NCI-H82 treated with DMSO at 0.1 percent for 48 hours (cell line): ENCODE data around the gene CLEC12A.

Experiments
- DNase-seq: peaks from one replicate; lab custom pipeline; 2025; ENCODE audit not compliant: unreplicated experiment; lab: John Stamatoyannopoulos, UW

Gene CLEC12A

DNA sequence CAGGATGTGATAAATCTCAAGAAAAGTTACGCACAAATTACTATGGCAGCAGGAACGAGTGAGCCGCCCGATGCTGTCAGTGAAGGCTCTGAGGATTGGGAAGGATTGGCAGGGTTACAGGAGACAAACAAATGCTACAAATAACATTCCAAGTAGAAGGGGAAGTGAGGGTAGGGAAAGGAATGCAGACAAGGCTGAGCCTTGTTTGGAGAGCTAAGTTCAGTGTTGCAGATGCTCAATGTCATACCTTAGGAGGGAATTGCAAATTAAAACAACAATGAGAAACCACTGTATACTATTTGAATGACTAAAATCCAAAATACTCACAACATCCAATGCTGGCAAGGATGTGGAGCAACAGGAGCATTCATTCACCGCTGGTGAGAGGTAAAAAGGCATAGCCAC, 60.6 kb downstream of the CLEC12A start:
- no peak for DNase-seq

DNA sequence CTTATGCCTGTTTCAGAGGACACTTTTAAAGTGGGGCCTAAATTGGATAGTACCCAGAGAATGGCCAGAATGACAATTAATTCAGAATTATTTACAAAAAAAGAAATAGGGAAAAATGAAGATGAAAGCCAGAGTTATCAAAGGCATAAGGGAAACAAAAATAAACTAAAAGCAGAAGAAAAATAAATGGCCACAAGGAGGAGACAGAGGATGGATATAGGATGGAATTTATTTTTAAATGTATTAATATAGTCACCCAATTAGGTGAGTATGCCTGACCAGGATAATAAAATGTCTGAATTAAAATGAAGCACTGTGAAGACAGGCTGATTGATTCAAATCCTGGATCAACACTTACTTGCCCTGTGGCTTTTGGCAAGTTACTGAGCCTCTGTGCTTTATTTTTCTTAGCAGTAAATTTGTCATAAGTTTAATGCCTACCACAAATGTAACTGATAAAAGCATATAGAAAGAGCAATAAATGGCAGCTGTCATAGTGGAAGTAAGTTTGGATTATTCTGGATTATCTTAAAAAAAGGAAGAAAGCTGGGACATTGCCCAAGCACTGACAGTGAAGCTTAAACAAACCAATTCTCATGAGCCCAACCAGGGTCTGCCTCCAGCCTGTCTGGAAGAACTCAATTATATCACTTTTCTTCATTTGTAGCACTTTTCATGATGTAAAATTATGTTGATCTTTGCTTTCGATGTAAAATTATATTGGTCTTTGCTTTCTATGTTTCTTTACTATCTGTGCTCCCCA, 62.8 kb downstream of the CLEC12A start:
- DNase-seq: no peak
